Vagina (tissue), 2 donors: ENCODE results near the gene THAP2. TPM values are rescaled to one million over a fixed set of nuclear protein-coding genes. Genes with fewer than 3 reads are reported as not detected.

ENCODE experiments used
- DNase-seq, 2 donors: peaks; one replicate each; pipeline ENCODE4 v3.0.0-alpha.2; 2017; ENCODE audit errors: extremely low spot score in 2 of 2
- H3K27ac ChIP-seq: fragments of 200-600 bp; sonication (generic); one replicate; pipeline ENCODE4 v1.5.1; 2019
- H3K27me3 ChIP-seq: fragments of 200-600 bp; sonication (generic); one replicate; pipeline ENCODE4 v1.5.1; 2019
- H3K36me3 ChIP-seq, 2 donors: fragments of 200-600 bp; sonication (generic); one replicate each; pipeline ENCODE4 v1.5.1; 2017 to 2019
- H3K4me1 ChIP-seq: fragments of 200-600 bp; sonication (generic); one replicate; pipeline ENCODE4 v1.5.1; 2019
- H3K4me3 ChIP-seq, 2 donors: fragments of 200-600 bp; sonication (generic); 1 replicate in 1 of 2; 2 replicates in 1 of 2; pipeline ENCODE4 v1.5.1; 2016 to 2019
- H3K9me3 ChIP-seq: fragments of 200-600 bp; sonication (generic); one replicate; pipeline ENCODE4 v1.5.1; 2019
- CTCF ChIP-seq, 3 experiments: fragments of 450-650 bp in 2 of 3; fragments of 200-600 bp in 1 of 3; sonication (generic) in 1 of 3; IDR thresholded peaks; one replicate each; pipeline ENCODE4 v1.5.1; 2017 to 2019; ENCODE audit warnings: antibody characterized with exemption in 3 of 3, mild to moderate bottlenecking in 2 of 3, moderate library complexity in 2 of 3
- POLR2A ChIP-seq, 2 donors: fragments of 450-650 bp; IDR thresholded peaks; one replicate each; pipeline ENCODE4 v1.6.1; 2017; ENCODE audit warnings: antibody characterized with exemption in 2 of 2, mild to moderate bottlenecking in 2 of 2, moderate library complexity in 2 of 2
- POLR2AphosphoS5 ChIP-seq, 2 donors: sonication (generic); formaldehyde crosslinking; IDR thresholded peaks; one replicate each; pipeline ENCODE4 v1.9.0; 2017; ENCODE audit warnings: antibody characterized with exemption in 2 of 2, mild to moderate bottlenecking in 2 of 2, low read depth in 1 of 2; ENCODE audit not compliant: insufficient read depth in 1 of 2
- intact Hi-C: fragments of 100-400 bp; cut with DNase I; formaldehyde crosslinking; loops from one replicate; pipeline ENCODE4 v1.15.1; 2023
- total RNA-seq: library from RNA; depleted of rRNA; stranded (reverse); fragments of >200 nt; gene quantifications from one replicate; pipeline ENCODE4 v1.2.3, GENCODE V29; 2016

THAP2 gene
- total RNA-seq, 1 donor from 2014 or later, result 4.7 TPM

GRCh38 chr12:71641390-71641789 is 22.7 kb upstream of the THAP2 start:
- H3K4me1 ChIP-seq, result no peaks in the 10 kb centered on the region
- no peak for DNase-seq
- peaks cover 0 to 57% of the 10 kb centered on the region in 2 donors for H3K36me3 ChIP-seq
- H3K9me3 ChIP-seq, result no peaks in the 10 kb centered on the region
- H3K27ac ChIP-seq, result no peak overlapping the region
- H3K27me3 ChIP-seq, result no peaks in the 10 kb centered on the region
- intact Hi-C loops, result no loop called here
- H3K4me3 ChIP-seq, result no peak overlapping the region
- TF ChIP-seq POLR2AphosphoS5 (IDR thresholded peaks at IDR 0.05; ENCODE audit: insufficient read depth in 1 of 2, low read depth in 1 of 2), result no peak
- no peak for TF ChIP-seq POLR2A (IDR thresholded peaks at IDR 0.05)
- TF ChIP-seq CTCF (IDR thresholded peaks at IDR 0.05), result no peak

GRCh38 chr12:71642264-71642663 is 21.8 kb upstream of the THAP2 start:
- intact Hi-C loops, result no loop called here
- peaks cover 0 to 58% of the 10 kb centered on the region in 2 donors for H3K36me3 ChIP-seq
- no peak overlapping the region for H3K4me3 ChIP-seq
- H3K9me3 ChIP-seq, result no peaks in the 10 kb centered on the region
- H3K27ac ChIP-seq, result no peak overlapping the region
- no peaks in the 10 kb centered on the region for H3K27me3 ChIP-seq
- no peak for DNase-seq
- no peaks in the 10 kb centered on the region for H3K4me1 ChIP-seq
- TF ChIP-seq POLR2AphosphoS5 (IDR thresholded peaks at IDR 0.05; ENCODE audit: insufficient read depth in 1 of 2, low read depth in 1 of 2) (no peak), POLR2A (IDR thresholded peaks at IDR 0.05) (no peak), CTCF (IDR thresholded peaks at IDR 0.05) (no peak)

GRCh38 chr12:71645268-71645667 is 18.8 kb upstream of the THAP2 start:
- no peak for TF ChIP-seq CTCF (IDR thresholded peaks at IDR 0.05)
- no peak for TF ChIP-seq POLR2AphosphoS5 (IDR thresholded peaks at IDR 0.05; ENCODE audit: insufficient read depth in 1 of 2, low read depth in 1 of 2)
- TF ChIP-seq POLR2A (IDR thresholded peaks at IDR 0.05), result no peak
- intact Hi-C loops, result no loop called here
- Histone ChIP-seq H3K4me3 (no peak overlapping the region), H3K4me1 (peaks cover 3% of the 10 kb centered on the region), H3K9me3 (no peaks in the 10 kb centered on the region), H3K27ac (no peak overlapping the region), H3K27me3 (no peaks in the 10 kb centered on the region), H3K36me3 (peaks cover 0 to 55% of the 10 kb centered on the region in 2 donors)
- no peak for DNase-seq

- Histone ChIP-seq H3K36me3 (peaks cover 0 to 48% of the 10 kb centered on the region in 2 donors), H3K4me1 (peaks cover 16% of the 10 kb centered on the region)
Observed at GRCh38 chr12:71646512-71646911, 17.6 kb upstream of the THAP2 start.

More at GRCh38 chr12:71646512-71646911, 17.6 kb upstream of the THAP2 start:
- Histone ChIP-seq H3K27me3 (no peaks in the 10 kb centered on the region), H3K4me3 (no peak overlapping the region), H3K9me3 (no peaks in the 10 kb centered on the region), H3K27ac (no peak overlapping the region)
- intact Hi-C loops, result no loop called here
- TF ChIP-seq POLR2AphosphoS5 (IDR thresholded peaks at IDR 0.05; ENCODE audit: insufficient read depth in 1 of 2, low read depth in 1 of 2), result no peak
- TF ChIP-seq POLR2A (IDR thresholded peaks at IDR 0.05), result no peak
- TF ChIP-seq CTCF (IDR thresholded peaks at IDR 0.05), result no peak
- no peak for DNase-seq
